Measurements from ENCODE around the gene AIG1.
"Not testable (repeated sequence)": the region's sequence is repeated elsewhere in the genome, so short reads cannot be mapped to it uniquely, and the experiment has no call there.

Gene AIG1

DNA sequence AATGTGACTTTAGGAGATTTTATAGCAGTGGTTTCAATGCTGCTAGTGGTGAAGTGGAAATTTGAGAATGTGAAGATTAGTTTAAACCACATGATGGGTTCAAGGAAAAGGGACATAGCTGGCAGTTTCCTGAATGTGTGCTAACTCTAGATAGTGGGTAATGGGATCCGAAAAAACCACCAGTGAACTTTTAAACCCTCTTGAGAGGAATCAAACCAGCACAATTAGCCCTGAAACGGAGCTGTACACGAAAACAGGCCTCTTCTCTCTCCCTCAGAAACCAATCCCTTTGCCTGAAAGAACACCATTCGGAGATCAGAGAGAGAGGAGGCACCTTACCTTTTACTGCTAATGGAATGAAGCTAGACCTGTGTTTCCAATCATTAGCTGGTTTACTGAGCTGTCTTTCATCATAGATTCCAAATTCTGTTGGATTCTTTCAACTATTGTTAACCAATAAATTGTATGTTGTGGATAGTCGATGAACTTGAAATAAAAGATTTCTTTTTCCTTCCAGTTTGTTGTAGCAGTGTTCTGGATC, 103.9 kb downstream of the AIG1 start:
- no peaks in the 10 kb centered on the region for H3K36me3 ChIP-seq (ENCODE audit: insufficient read depth, low read length)
- no peaks in the 10 kb centered on the region for H3K4me1 ChIP-seq (ENCODE audit: insufficient read depth, low read length)
- H3K9ac ChIP-seq (ENCODE audit: low read depth, low read length): no peak overlapping the region

DNA sequence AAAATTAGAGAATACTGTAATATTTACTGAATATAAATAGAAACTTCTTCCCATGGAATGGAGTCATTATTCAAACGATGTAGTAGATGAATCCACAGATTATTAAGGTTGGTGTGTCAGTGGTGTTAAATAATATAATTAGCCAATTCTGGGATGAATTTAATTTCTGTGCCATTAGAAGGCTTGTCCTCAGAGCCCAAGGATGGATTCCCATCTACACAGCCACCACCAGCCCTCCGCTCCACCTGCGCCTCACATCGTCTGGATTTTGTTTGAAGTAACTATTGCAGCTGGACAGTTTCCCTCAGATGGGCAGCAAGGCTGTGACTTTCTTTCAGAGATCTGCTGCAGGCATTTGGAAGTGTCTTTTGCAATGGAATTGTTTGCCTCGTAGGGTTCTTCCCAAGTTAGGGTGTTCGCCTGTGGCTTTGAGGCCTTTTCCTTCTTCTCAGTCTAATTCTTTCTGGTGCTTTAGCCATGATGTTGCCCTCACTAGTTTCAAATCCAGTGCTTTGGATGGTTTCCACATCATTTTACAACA, 104.7 kb downstream of the AIG1 start:
- no peaks in the 10 kb centered on the region for H3K4me1 ChIP-seq (ENCODE audit: insufficient read depth, low read length)
- no peak overlapping the region for H3K9ac ChIP-seq (ENCODE audit: low read depth, low read length)
- no peaks in the 10 kb centered on the region for H3K36me3 ChIP-seq (ENCODE audit: insufficient read depth, low read length)
- H3K9me3 ChIP-seq (ENCODE audit: control insufficient read depth, insufficient read depth, low read length): no peaks in the 10 kb centered on the region

More for the DNA sequence above, 103.9 kb downstream of the AIG1 start:
- H3K9me3 ChIP-seq (ENCODE audit: control insufficient read depth, insufficient read depth, low read length): no peaks in the 10 kb centered on the region

DNA sequence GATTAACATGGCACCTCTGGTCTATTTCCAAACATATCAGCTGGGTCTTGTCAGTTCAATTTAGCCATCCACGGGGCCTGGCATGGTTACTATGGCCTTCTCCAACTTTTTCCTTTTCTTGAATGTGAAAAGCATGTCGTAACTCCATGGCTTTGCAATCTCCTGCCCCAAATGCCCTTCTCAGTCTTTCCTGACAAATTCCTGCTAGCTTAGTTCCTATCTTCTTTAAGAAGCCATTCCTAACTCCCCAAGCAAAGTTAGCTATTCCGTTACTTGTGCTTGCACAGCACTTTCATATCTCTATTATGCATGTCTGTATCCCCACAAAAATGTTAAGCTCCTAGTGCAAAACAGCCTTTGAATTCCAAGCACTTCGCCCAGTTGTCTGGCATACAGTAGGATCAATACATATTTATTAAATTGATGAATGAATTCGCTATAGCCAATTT, 105.6 kb downstream of the AIG1 start:
- no peaks in the 10 kb centered on the region for H3K9me3 ChIP-seq (ENCODE audit: control insufficient read depth, insufficient read depth, low read length)
- no peaks in the 10 kb centered on the region for H3K4me1 ChIP-seq (ENCODE audit: insufficient read depth, low read length)
- no peaks in the 10 kb centered on the region for H3K36me3 ChIP-seq (ENCODE audit: insufficient read depth, low read length)
- H3K9ac ChIP-seq (ENCODE audit: low read depth, low read length): no peak overlapping the region

DNA sequence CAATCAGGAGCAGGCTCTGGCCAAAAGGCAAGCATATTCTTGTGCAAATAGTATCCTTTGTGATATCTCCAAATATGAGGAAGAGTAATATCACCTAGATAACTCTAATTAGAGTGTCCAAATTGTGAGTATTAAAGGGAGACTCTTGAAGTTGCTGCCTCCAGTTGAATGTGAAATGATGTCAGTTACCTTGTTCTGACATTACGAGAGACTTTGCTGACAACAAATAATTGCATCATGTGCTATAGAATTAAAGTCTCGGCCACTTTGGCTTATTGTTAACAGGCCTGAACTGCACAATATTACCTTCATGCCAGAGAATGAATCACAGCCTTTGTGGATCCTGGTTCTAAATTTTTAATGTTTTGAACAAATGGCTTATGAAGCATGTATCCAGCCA, 106.5 kb downstream of the AIG1 start:
- H3K4me1 ChIP-seq (ENCODE audit: insufficient read depth, low read length): no peaks in the 10 kb centered on the region
- H3K9ac ChIP-seq (ENCODE audit: low read depth, low read length): no peak overlapping the region
- no peaks in the 10 kb centered on the region for H3K36me3 ChIP-seq (ENCODE audit: insufficient read depth, low read length)
- no peaks in the 10 kb centered on the region for H3K9me3 ChIP-seq (ENCODE audit: control insufficient read depth, insufficient read depth, low read length)

DNA sequence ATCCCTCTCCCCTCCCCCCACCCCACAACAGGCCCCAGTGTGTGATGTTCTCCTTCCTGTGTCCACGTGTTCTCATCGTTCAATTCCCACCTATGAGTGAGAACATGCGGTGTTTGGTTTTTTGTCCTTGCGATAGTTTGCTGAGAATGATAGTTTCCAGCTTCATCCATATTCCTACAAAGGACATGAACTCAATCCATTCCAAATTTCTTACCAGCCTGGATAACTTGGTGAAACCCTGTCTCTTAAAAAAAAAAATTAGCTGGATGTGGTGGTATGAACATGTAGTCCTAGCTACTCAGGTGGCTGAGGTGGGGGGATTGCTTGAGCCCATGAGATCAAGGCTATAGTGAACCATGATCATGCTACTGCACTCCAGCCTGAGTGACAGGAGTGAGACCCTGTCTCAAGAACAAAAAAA, 107.7 kb downstream of the AIG1 start:
- not testable (repeated sequence) for H3K4me1 ChIP-seq (ENCODE audit: insufficient read depth, low read length); H3K36me3 ChIP-seq (ENCODE audit: insufficient read depth, low read length); H3K9ac ChIP-seq (ENCODE audit: low read depth, low read length); H3K9me3 ChIP-seq (ENCODE audit: control insufficient read depth, insufficient read depth, low read length)

DNA sequence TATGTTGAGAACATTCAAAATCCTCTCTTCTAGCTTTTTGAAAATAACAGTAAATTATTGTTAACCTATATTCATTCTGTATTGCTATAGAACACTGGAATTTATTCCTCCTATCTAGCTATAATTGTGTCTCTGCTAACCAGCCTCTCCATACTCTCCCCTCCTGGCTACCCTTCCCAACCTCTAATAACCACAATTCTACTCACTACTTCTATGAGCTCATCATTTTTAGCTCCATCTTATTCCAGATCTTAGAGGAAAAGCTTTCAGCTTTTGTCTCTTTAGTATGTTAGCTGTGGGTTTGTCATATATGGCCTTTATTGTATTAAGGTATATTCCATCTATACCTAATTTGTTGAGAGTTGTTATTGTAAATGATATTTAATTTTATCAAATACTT, 108.8 kb downstream of the AIG1 start:
- Histone ChIP-seq H3K9me3 (ENCODE audit: control insufficient read depth, insufficient read depth, low read length) (no peaks in the 10 kb centered on the region), H3K4me1 (ENCODE audit: insufficient read depth, low read length) (no peaks in the 10 kb centered on the region), H3K36me3 (ENCODE audit: insufficient read depth, low read length) (no peaks in the 10 kb centered on the region), H3K9ac (ENCODE audit: low read depth, low read length) (no peak overlapping the region)

DNA sequence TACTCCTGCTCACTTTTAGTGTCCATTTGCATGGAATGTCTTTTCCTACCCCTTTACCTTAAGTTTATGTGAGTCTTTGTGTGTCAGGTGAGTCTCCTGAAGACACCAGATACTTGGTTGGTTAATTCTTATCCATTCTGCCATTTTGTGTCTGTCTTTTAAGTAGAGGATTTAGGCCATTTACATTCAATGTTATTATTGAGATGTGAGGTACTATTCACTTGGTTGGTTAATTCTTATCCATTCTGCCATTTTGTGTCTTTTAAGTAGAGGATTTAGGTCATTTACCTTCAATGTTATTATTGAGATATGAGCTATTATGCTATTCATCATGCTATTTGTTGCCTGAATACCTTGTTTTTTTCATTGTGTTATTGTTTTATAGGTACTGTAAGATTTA, 113.8 kb downstream of the AIG1 start:
- no peak overlapping the region for H3K9ac ChIP-seq (ENCODE audit: low read depth, low read length)
- no peaks in the 10 kb centered on the region for H3K36me3 ChIP-seq (ENCODE audit: insufficient read depth, low read length)
- peaks cover 5% of the 10 kb centered on the region for H3K9me3 ChIP-seq (ENCODE audit: control insufficient read depth, insufficient read depth, low read length)
- H3K4me1 ChIP-seq (ENCODE audit: insufficient read depth, low read length): no peaks in the 10 kb centered on the region

DNA sequence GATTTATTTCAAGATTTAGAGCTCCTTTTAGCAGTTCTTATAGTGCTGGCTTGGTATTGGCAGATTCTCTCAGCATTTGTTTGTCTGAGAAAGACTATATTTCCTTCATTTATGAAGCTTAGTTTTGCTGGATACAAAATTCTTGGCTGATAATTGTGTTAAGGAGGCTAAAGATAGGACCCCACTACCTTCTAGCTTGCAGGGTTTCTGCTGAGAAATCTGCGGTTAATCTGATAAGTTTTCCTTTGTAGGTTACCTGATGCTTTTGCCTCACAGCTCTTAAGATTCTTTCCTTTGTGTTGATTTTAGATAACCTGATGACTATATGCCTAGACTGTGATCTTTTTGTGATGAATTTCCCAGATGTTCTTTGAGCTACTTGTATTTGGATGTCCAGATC, 114.3 kb downstream of the AIG1 start:
- Histone ChIP-seq H3K9ac (ENCODE audit: low read depth, low read length) (no peak overlapping the region), H3K9me3 (ENCODE audit: control insufficient read depth, insufficient read depth, low read length) (peaks cover 5% of the 10 kb centered on the region), H3K4me1 (ENCODE audit: insufficient read depth, low read length) (no peaks in the 10 kb centered on the region), H3K36me3 (ENCODE audit: insufficient read depth, low read length) (no peaks in the 10 kb centered on the region)

DNA sequence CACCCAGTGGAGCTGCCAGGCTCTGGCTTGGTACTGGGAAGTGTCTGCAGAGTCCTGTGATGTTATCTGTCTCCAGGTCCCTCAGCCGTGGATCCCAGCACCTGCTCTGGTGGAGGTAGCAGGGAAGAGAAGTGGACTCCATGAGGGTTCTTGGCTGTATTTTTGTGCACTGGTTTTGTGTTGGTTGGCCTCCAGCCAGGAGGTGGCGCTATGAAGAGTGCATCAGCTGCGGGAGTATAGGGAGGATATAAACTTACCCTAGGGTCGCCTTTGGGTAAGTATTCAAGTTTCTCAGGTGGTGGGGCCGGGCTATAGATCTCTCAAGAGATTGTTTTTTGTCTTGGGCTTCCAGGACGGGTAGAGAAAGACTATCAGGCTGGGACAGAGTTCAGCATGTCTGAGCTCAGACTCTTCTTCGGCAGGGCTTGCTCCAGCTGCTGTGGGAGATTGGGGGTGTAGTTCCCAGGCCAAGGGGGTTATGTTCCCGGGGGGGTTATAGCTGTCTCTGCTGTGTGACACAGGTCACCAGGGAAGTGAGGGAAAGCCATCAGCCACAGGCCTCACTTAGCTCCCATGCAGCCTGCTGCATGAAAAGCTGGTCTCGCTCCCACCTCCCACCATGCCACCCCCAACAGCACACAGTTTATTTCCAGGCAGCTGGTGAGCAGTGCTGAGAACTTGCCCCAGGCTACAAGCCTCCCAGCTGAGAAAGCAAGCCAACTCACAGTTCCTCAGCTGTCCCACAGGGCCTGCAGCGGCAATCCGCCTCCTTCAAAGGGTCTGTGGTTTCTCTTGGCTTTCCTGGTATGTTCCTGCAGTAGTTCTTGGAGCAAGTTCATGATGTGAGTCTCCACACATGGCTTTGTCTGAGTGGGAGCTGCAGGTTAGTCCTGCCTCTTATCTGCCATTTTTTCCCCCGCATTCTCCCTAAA, 115.7 kb downstream of the AIG1 start:
- Histone ChIP-seq H3K9ac (ENCODE audit: low read depth, low read length) (no peak overlapping the region; the same call in 1 of the 2 replicates), H3K36me3 (ENCODE audit: insufficient read depth, low read length) (no peaks in the 10 kb centered on the region), H3K4me1 (ENCODE audit: insufficient read depth, low read length) (no peaks in the 10 kb centered on the region), H3K9me3 (ENCODE audit: control insufficient read depth, insufficient read depth, low read length) (peaks cover 5% of the 10 kb centered on the region)

DNA sequence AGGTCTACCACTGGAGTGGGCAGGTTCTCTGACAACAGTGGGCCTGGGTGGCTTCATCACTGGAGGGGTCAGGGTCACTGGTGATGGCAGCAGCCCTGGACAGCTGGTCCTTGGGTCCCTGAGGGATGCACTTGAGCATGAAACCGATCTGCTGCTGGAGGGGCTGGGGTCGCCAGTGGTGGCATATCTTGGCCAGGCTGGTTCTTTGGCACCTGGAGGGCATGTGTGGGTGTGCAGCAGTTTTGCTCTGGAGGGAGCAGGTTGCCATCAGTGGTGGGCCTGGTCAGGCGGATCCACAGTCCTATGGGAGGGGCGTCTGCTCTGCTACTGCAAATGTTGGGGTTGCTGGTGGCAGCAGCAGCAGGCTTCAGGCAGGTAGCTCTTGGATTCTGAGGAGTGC, 117.0 kb downstream of the AIG1 start:
- H3K9ac ChIP-seq (ENCODE audit: low read depth, low read length): no peak overlapping the region
- H3K36me3 ChIP-seq (ENCODE audit: insufficient read depth, low read length): no peaks in the 10 kb centered on the region
- H3K9me3 ChIP-seq (ENCODE audit: control insufficient read depth, insufficient read depth, low read length): peaks cover 5% of the 10 kb centered on the region
- no peaks in the 10 kb centered on the region for H3K4me1 ChIP-seq (ENCODE audit: insufficient read depth, low read length)

DNA sequence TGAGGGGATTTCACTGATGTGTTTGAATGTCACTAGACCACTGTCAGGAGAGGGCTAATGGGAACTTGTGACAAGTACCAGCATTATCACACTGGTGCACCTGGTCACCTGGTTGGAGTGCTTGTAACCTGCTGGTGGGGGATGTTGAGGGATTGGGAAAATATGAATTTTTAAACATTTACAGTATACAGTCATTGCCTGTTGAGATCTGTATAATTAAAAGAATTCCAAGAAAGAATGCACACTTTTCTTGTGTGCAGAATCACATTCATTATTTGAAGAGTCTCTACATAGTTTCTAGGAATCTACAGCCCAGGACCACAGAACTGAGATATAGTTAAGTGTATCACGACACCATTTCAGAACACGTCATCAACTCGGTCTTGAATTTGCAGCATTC, 118.4 kb downstream of the AIG1 start:
- Histone ChIP-seq H3K9ac (ENCODE audit: low read depth, low read length) (no peak overlapping the region), H3K4me1 (ENCODE audit: insufficient read depth, low read length) (no peaks in the 10 kb centered on the region), H3K36me3 (ENCODE audit: insufficient read depth, low read length) (no peaks in the 10 kb centered on the region), H3K9me3 (ENCODE audit: control insufficient read depth, insufficient read depth, low read length) (peaks cover 5% of the 10 kb centered on the region)

DNA sequence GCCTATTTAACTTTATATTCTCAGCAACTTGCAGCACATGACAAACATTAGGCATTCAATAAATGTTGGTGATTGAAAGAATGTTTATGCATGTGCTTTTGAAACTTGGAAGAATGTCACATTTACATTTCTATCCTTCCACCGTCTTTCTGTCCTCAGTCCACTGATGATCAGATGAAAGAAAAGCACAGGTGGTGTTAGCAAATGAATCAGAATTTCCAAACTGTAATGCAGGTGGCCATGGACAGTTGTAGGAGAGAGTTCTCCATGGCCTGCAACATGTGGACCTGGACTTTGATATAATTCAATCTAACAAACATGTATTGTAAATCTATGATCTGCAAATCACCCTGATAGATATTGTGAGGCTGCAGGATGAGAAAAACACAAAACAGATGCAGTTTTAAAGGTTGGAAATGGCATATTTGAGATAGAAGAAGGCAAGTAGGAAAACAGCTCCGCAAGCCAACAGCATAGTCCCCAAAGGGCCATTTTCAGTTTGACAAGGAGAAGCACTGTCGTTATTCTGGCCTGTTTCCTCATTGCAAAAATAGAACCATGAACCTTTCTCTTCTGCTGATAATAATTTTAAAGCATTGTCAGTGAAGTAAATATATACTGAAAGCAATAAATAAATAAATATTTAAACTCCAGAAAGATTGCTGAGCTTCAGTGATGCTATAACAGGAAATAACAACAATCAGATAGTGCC, 119.4 kb downstream of the AIG1 start:
- H3K9ac ChIP-seq (ENCODE audit: low read depth, low read length): no peak overlapping the region
- H3K9me3 ChIP-seq (ENCODE audit: control insufficient read depth, insufficient read depth, low read length): peaks cover 3% of the 10 kb centered on the region
- H3K36me3 ChIP-seq (ENCODE audit: insufficient read depth, low read length): no peaks in the 10 kb centered on the region
- no peaks in the 10 kb centered on the region for H3K4me1 ChIP-seq (ENCODE audit: insufficient read depth, low read length)

DNA sequence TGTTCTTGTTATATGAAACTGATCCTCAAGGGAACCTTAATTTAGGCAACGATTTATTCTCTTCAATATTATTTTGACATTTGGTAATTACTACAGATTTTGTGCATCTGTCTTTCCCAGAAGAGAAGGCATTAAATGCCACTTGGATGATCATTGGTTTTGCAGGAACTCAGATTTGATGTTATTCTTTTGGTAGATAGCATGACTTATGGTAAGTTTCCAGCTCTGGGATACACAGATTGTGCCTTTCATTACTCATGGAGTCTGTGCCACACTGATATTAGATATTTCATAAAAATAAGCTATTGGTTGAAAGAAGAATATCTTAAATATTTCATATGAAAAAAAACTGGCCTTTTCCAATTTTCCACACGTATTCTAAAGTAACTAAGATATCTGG, 120.1 kb downstream of the AIG1 start:
- H3K36me3 ChIP-seq (ENCODE audit: insufficient read depth, low read length): no peaks in the 10 kb centered on the region
- no peaks in the 10 kb centered on the region for H3K9me3 ChIP-seq (ENCODE audit: control insufficient read depth, insufficient read depth, low read length)
- no peak overlapping the region for H3K9ac ChIP-seq (ENCODE audit: low read depth, low read length)
- H3K4me1 ChIP-seq (ENCODE audit: insufficient read depth, low read length): no peaks in the 10 kb centered on the region

DNA sequence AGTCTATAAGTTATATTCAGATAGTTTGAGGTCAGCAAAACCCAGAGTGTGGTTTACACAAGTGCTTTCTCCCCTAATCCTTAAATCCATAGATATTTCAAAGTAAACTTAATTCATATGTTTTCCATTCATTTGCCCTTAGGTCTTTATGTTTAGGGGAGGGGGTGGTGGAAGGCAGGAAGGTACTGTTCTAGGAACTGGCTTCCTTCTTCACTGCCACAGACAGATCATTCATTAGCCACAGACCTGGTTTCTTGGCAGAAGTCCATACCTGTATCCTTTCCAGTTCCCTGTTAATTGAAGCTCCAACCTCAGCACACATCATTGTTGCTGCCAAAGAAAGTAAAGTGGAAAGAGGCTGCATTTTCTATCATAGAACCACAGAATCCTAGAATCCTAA, 123.0 kb downstream of the AIG1 start:
- no peak overlapping the region for H3K9ac ChIP-seq (ENCODE audit: low read depth, low read length)
- H3K9me3 ChIP-seq (ENCODE audit: control insufficient read depth, insufficient read depth, low read length): no peaks in the 10 kb centered on the region
- no peaks in the 10 kb centered on the region for H3K4me1 ChIP-seq (ENCODE audit: insufficient read depth, low read length)
- no peaks in the 10 kb centered on the region for H3K36me3 ChIP-seq (ENCODE audit: insufficient read depth, low read length)

Measured in ES-I3 (cell line).